Right atrium auricular region (tissue), 2 donors: Measurements from ENCODE around the gene EBI3. TPM values are rescaled to one million over a fixed set of nuclear protein-coding genes. Genes with fewer than 3 reads are reported as not detected.
"Not testable (repeated sequence)": the region's sequence is repeated elsewhere in the genome, so short reads cannot be mapped to it uniquely, and the experiment has no call there.

Source experiments
- DNase-seq: peaks from one replicate; pipeline ENCODE4 v3.0.0-alpha.2; 2019; ENCODE audit warnings: low spot score
- H3K27ac ChIP-seq, 2 donors: fragments of 200-600 bp; sonication (generic); 1 replicate in 1 of 2; 2 replicates in 1 of 2; pipeline ENCODE4 v1.5.1; 2016 to 2019
- H3K27me3 ChIP-seq, 2 donors: fragments of 200-600 bp; sonication (generic); one replicate each; pipeline versions ENCODE4 v1.5.1 to v1.6.0; 2017 to 2019
- H3K36me3 ChIP-seq: fragments of 200-600 bp; sonication (generic); one replicate; pipeline ENCODE4 v1.5.1; 2016
- H3K4me1 ChIP-seq, 2 donors: fragments of 200-600 bp; sonication (generic); one replicate each; pipeline versions ENCODE4 v1.5.1 to v1.6.0; 2017 to 2019
- H3K4me3 ChIP-seq, 2 donors: fragments of 200-600 bp; sonication (generic); 1 replicate in 1 of 2; 2 replicates in 1 of 2; pipeline ENCODE4 v1.5.1; 2017 to 2019; ENCODE audit warnings: mild to moderate bottlenecking in 1 of 2, moderate library complexity in 1 of 2
- H3K9me3 ChIP-seq, 2 donors: fragments of 200-600 bp; sonication (generic); one replicate each; pipeline ENCODE4 v1.5.1; 2019
- CTCF ChIP-seq, 2 donors: fragments of 200-600 bp; sonication (generic); IDR thresholded peaks; one replicate each; pipeline ENCODE4 v1.5.1; 2019; ENCODE audit warnings: antibody characterized with exemption in 2 of 2
- total RNA-seq, 2 donors: library from RNA; depleted of rRNA; stranded (reverse); fragments of >200 nt; gene quantifications; one replicate each; pipeline ENCODE4 v1.1.0, GENCODE V29; 2016

The EBI3 gene
- total RNA-seq, 2 donors from 2014 or later: 1.7 to 2.6 TPM

- Histone ChIP-seq H3K27me3 (no peaks in the 10 kb centered on the region), H3K36me3 (peaks cover 41% of the 10 kb centered on the region), H3K27ac (no peak overlapping the region), H3K4me3 (no peak overlapping the region), H3K4me1 (peaks cover 0 to 3% of the 10 kb centered on the region in 2 donors), H3K9me3 (no peaks in the 10 kb centered on the region)
- no peak for DNase-seq
- TF ChIP-seq CTCF (IDR thresholded peaks at IDR 0.05): no peak
These were observed 37.1 kb downstream of the EBI3 start for GRCh38 chr19:4266253-4267000.

GRCh38 chr19:4267101-4267900, 38.0 kb downstream of the EBI3 start:
- peak; percentile 84 to 90 for TF ChIP-seq CTCF (IDR thresholded peaks at IDR 0.05)
- H3K4me1 ChIP-seq: peaks cover 0 to 3% of the 10 kb centered on the region in 2 donors
- H3K9me3 ChIP-seq: no peaks in the 10 kb centered on the region
- peaks cover 35% of the 10 kb centered on the region for H3K36me3 ChIP-seq
- no peaks in the 10 kb centered on the region for H3K27me3 ChIP-seq
- DNase-seq: no peak
- no peak overlapping the region for H3K27ac ChIP-seq
- no peak overlapping the region for H3K4me3 ChIP-seq

- no peaks in the 10 kb centered on the region for H3K27me3 ChIP-seq
- H3K4me1 ChIP-seq: peaks cover 0 to 3% of the 10 kb centered on the region in 2 donors
- peak overlapping the region in 1 of 2 donors; percentile 54 for H3K27ac ChIP-seq
- H3K9me3 ChIP-seq: no peaks in the 10 kb centered on the region
- peaks cover 27% of the 10 kb centered on the region for H3K36me3 ChIP-seq
- no peak overlapping the region for H3K4me3 ChIP-seq
- no peak for DNase-seq
- TF ChIP-seq CTCF (IDR thresholded peaks at IDR 0.05): peak in 1 of 2 donors; percentile 0
These were observed 38.8 kb downstream of the EBI3 start for GRCh38 chr19:4267901-4268815.

- H3K9me3 ChIP-seq: no peaks in the 10 kb centered on the region
- no peak for DNase-seq
- no peak overlapping the region for H3K4me3 ChIP-seq
- peak overlapping the region in 1 of 2 donors; percentile 54 for H3K27ac ChIP-seq
- H3K4me1 ChIP-seq: peaks cover 0 to 3% of the 10 kb centered on the region in 2 donors
- no peaks in the 10 kb centered on the region for H3K27me3 ChIP-seq
- TF ChIP-seq CTCF (IDR thresholded peaks at IDR 0.05): peak in 1 of 2 donors; percentile 19
- H3K36me3 ChIP-seq: peaks cover 20% of the 10 kb centered on the region
These were observed 39.6 kb downstream of the EBI3 start for GRCh38 chr19:4268816-4269430.

- no peaks in the 10 kb centered on the region for H3K9me3 ChIP-seq
- H3K27ac ChIP-seq: no peak overlapping the region
These were observed 43.6 kb downstream of the EBI3 start for GRCh38 chr19:4272894-4273293.

GRCh38 chr19:4274321-4274686, 45.0 kb downstream of the EBI3 start:
- DNase-seq, H3K9me3 ChIP-seq, H3K27me3 ChIP-seq, H3K4me3 ChIP-seq, H3K36me3 ChIP-seq: not testable (repeated sequence)
- H3K4me1 ChIP-seq: peaks cover 0 to 15% of the 10 kb centered on the region in 2 donors
- peak overlapping the region in 1 of 2 donors; percentile 7 for H3K27ac ChIP-seq

More at GRCh38 chr19:4272894-4273293, 43.6 kb downstream of the EBI3 start:
- Histone ChIP-seq H3K4me1 (peaks cover 0 to 9% of the 10 kb centered on the region in 2 donors), H3K27me3 (no peaks in the 10 kb centered on the region), H3K36me3 (peaks cover 11% of the 10 kb centered on the region), H3K4me3 (no peak overlapping the region)
- DNase-seq: no peak
- no peak for TF ChIP-seq CTCF (IDR thresholded peaks at IDR 0.05)
